ENCODE results near the gene SMIM7. TPM values are rescaled to one million over a fixed set of nuclear protein-coding genes. Genes with fewer than 3 reads are reported as not detected.

SMIM7 gene
- total RNA-seq, 1 donor from 2014 or later, result 131 TPM

DNA sequence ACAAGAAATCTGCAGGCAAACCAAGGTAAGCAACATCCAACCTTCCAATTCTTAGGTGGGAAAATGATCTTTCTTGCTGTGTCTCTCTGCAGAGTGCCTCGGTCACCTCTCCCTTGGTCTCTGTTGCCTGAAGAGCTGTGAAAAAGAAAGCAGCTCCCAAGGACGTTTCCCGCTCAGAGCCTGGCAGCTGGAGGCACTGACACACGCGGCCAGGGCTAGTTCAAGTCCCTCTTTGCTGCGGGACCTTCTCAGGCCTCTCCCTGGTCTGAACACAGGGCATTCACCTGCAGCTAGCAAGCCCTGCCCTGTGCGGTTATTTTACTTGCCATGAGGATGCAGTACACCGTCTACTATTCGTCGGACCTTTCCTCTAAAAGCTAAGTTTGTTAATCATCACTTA is 35.7 kb downstream of the SMIM7 start:
- DNase-seq (ENCODE audit: low read depth), result no peak
- TF ChIP-seq, protein P1, sequence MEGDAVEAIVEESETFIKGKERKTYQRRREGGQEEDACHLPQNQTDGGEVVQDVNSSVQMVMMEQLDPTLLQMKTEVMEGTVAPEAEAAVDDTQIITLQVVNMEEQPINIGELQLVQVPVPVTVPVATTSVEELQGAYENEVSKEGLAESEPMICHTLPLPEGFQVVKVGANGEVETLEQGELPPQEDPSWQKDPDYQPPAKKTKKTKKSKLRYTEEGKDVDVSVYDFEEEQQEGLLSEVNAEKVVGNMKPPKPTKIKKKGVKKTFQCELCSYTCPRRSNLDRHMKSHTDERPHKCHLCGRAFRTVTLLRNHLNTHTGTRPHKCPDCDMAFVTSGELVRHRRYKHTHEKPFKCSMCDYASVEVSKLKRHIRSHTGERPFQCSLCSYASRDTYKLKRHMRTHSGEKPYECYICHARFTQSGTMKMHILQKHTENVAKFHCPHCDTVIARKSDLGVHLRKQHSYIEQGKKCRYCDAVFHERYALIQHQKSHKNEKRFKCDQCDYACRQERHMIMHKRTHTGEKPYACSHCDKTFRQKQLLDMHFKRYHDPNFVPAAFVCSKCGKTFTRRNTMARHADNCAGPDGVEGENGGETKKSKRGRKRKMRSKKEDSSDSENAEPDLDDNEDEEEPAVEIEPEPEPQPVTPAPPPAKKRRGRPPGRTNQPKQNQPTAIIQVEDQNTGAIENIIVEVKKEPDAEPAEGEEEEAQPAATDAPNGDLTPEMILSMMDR (conservative IDR thresholded peaks at IDR 0.05; ENCODE audit: low read depth, low read length), result no peak
- no peak overlapping the region for H3K4me3 ChIP-seq (ENCODE audit: low read depth, low read length)

DNA sequence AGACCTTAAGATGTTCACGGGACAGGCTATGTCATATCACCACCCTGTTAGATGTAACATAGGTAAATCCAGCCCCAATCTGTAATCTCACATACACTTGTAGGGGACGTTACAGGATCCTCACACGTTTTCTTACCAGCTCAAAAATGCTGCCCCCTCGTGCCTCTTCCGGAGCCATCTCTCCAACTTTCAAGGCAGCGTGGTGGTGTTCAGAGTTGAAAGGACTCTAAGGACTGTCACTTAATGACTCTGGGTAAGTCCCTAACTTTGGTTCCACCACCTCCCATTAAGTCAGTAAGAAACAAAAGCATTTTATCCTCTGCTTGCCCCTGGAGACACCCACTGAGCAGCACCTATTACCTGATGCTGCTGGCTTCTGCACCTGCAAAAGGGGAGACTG is 36.4 kb downstream of the SMIM7 start:
- TF ChIP-seq, protein P1 (conservative IDR thresholded peaks at IDR 0.05; ENCODE audit: low read depth, low read length), result no peak
- DNase-seq (ENCODE audit: low read depth), result no peak
- H3K4me3 ChIP-seq (ENCODE audit: low read depth, low read length), result no peak overlapping the region

DNA sequence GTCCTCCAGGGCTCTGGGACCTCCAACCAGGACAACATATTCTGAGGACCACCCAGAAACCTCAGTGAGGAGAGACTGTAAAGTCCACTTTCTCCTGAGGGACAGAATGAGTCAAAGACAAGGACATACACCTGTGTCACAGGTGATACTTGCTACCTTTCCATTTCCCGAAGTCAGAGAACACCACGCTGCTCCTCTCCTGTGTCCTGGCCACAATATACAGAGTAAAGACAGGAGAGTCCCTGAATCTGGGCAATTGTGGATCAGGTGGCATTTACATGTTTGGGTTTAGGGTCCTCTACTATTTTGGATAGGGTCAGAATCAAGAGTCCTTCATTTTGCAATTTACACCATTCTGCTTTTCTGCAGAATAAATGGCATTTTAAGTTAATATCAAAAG is 36.9 kb downstream of the SMIM7 start:
- TF ChIP-seq, protein P1 (conservative IDR thresholded peaks at IDR 0.05; ENCODE audit: low read depth, low read length), result no peak
- DNase-seq (ENCODE audit: low read depth), result no peak
- no peak overlapping the region for H3K4me3 ChIP-seq (ENCODE audit: low read depth, low read length)

DNA sequence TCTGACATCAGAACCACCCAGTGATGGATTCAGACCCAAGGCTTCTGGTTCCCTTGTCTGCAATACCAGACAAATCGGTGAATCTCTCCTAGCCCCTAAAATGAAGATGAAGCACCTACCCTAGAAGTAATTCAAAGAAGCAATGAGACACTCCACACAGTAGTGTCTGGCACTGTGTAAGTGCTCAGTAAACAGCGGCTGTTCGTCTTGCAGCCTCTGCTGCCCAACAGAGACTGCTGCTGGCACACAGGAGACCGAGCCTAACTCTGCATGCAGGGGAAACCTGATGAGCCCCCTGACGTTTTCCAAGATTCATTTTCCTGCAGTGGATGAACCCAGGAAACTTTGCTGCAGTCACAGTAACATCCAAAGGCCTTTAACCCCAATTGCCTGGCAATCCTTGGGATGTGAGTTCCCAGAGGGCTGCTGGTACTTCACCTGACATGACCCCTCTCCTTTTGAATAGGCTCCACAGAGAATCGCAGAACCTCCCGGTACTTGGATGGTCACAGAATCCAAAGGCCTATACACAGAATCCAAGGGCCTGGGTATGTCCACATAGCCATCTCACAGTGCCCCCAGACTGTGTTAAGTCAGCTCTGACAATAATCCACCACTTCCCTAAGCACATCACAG is 38.7 kb downstream of the SMIM7 start:
- TF ChIP-seq, protein P1 (conservative IDR thresholded peaks at IDR 0.05; ENCODE audit: low read depth, low read length), result no peak
- no peak for DNase-seq (ENCODE audit: low read depth)
- no peak overlapping the region for H3K4me3 ChIP-seq (ENCODE audit: low read depth, low read length)

DNA sequence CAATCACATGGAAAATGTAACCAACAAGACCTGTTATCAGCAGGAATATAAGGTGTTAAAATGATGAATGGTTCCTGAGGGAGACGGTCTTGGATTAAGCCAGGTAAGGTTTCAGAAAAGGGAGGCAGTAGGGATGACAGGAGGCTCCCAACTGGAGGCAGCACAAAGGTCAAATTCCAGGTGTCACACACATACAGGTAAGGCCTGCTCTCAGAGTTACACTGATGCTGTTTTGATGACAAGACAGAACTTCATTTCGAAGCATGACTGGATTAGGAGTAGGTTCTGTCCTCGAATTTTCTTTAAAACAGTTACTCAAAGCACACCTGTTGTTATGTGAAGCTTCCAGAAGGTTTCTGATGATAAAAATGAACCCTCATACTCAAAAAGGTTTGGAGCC is 39.4 kb downstream of the SMIM7 start:
- no peak for DNase-seq (ENCODE audit: low read depth)
- H3K4me3 ChIP-seq (ENCODE audit: low read depth, low read length), result no peak overlapping the region
- TF ChIP-seq, protein P1 (conservative IDR thresholded peaks at IDR 0.05; ENCODE audit: low read depth, low read length), result no peak

DNA sequence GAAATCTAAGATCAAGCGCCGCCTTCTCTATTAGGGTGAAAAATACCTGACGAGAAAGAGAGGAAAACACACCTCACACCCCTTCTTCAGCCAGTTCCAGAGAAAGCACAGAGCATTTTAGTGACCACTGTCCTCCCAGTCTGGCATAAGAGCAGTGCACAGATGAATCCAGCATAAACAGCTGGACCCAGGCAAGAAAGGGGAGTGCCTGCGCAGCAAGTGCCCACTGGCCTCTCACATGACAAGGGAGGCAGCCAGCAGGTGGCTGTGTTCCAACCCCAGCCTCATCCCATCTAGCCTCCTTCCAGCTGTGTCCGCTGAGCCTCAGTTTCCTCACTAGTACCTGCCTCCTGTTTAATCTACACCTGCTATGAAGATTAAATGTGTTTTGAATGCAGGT is 39.9 kb downstream of the SMIM7 start:
- no peak overlapping the region for H3K4me3 ChIP-seq (ENCODE audit: low read depth, low read length)
- DNase-seq (ENCODE audit: low read depth), result no peak
- TF ChIP-seq, protein P1 (conservative IDR thresholded peaks at IDR 0.05; ENCODE audit: low read depth, low read length), result no peak

DNA sequence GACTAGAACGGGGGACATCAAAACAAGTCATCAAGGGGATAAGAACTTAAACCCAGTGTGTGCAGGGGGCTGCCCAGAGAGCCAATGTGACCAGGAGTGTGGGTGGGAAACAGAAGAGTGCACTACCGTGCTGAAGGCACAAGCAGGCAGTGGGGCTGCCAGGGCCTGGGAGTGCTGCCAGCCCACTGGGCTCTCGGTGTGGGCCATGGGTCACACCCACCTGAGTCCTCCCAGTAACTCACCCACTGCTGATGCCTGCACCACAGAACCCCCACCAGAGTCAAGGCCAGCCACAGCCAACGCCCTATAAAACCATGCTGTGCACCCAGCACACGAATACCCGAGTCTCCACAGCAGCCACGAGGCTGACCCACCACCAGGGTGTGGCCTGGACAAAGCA is 40.5 kb downstream of the SMIM7 start:
- TF ChIP-seq, protein P1 (conservative IDR thresholded peaks at IDR 0.05; ENCODE audit: low read depth, low read length), result no peak
- DNase-seq (ENCODE audit: low read depth), result no peak
- no peak overlapping the region for H3K4me3 ChIP-seq (ENCODE audit: low read depth, low read length)

Measured in epithelial cell of proximal tubule (primary cell).